SK-N-SH treated with all-trans-retinoic acid at 6 μM for 48 hours (cell line): Measurements from ENCODE around the gene SIK3.

Experiments used
- ATAC-seq: fragments of 200-7000 bp; cut with Tn5 transposase; 3 replicates; pipeline ENCODE4 v1.9.1; 2020; ENCODE audit warnings: mild to moderate bottlenecking, moderate library complexity
- BACH2 ChIP-seq: fragments of 250-450 bp; sonication (Bioruptor Pico); IDR thresholded peaks from 2 replicates; pipeline ENCODE4 v1.9.0; 2021; ENCODE audit warnings: mild to moderate bottlenecking, borderline replicate concordance
- CREB5 ChIP-seq: fragments of 250-450 bp; sonication (Bioruptor Pico); IDR thresholded peaks from 2 replicates; pipeline ENCODE4 v1.5.1; 2020; ENCODE audit warnings: low read depth, mild to moderate bottlenecking, moderate library complexity
- CSDC2 ChIP-seq: fragments of 250-450 bp; sonication (Bioruptor Pico); IDR thresholded peaks from 2 replicates; pipeline ENCODE4 v1.5.0; 2020; ENCODE audit warnings: mild to moderate bottlenecking, moderate library complexity
- CSRNP3 ChIP-seq: fragments of 250-450 bp; sonication (Bioruptor Pico); IDR thresholded peaks from 2 replicates; pipeline ENCODE4 v1.5.1; 2021; ENCODE audit warnings: mild to moderate bottlenecking, moderate library complexity
- ESRRG ChIP-seq: fragments of 250-450 bp; sonication (Bioruptor Pico); IDR thresholded peaks from 2 replicates; pipeline ENCODE4 v1.6.1; 2021; ENCODE audit warnings: mild to moderate bottlenecking
- GLIS3 ChIP-seq: fragments of 250-450 bp; sonication (Bioruptor Pico); IDR thresholded peaks from 2 replicates; pipeline ENCODE4 v1.5.0; 2020; ENCODE audit warnings: mild to moderate bottlenecking, moderate library complexity
- ISL1 ChIP-seq: fragments of 250-450 bp; sonication (Bioruptor Pico); IDR thresholded peaks from 2 replicates; pipeline ENCODE4 v2.1.2; 2022; ENCODE audit warnings: mild to moderate bottlenecking, moderate library complexity
- PATZ1 ChIP-seq: fragments of 250-450 bp; sonication (Bioruptor Pico); IDR thresholded peaks from 2 replicates; pipeline ENCODE4 v1.8.0; 2020; ENCODE audit warnings: mild to moderate bottlenecking, moderate library complexity, borderline replicate concordance
- POU6F1 ChIP-seq: fragments of 250-450 bp; sonication (Bioruptor Pico); IDR thresholded peaks from 2 replicates; pipeline ENCODE4 v1.8.0; 2021; ENCODE audit warnings: low read depth, mild to moderate bottlenecking, moderate library complexity, borderline replicate concordance
- PPARA ChIP-seq: fragments of 250-450 bp; sonication (Bioruptor Pico); IDR thresholded peaks from 2 replicates; pipeline ENCODE4 v1.5.0; 2020; ENCODE audit warnings: mild to moderate bottlenecking, borderline replicate concordance
- RARB ChIP-seq: fragments of 250-450 bp; sonication (Bioruptor Pico); IDR thresholded peaks from 2 replicates; pipeline ENCODE4 v1.8.0; 2021; ENCODE audit warnings: mild to moderate bottlenecking, moderate library complexity
- SNAI2 ChIP-seq: fragments of 250-450 bp; sonication (Bioruptor Pico); IDR thresholded peaks from 2 replicates; pipeline ENCODE4 v1.5.0; 2020; ENCODE audit warnings: mild to moderate bottlenecking, moderate library complexity
- TCF4 ChIP-seq: fragments of 250-450 bp; sonication (Bioruptor Pico); IDR thresholded peaks from 2 replicates; pipeline ENCODE4 v1.8.0; 2021; ENCODE audit warnings: mild to moderate bottlenecking, moderate library complexity, borderline replicate concordance
- TSHZ2 ChIP-seq: fragments of 250-450 bp; sonication (Bioruptor Pico); IDR thresholded peaks from 2 replicates; pipeline ENCODE4 v1.5.0; 2020; ENCODE audit warnings: mild to moderate bottlenecking, moderate library complexity
- ZC3H10 ChIP-seq: fragments of 250-450 bp; sonication (Bioruptor Pico); IDR thresholded peaks from 2 replicates; pipeline ENCODE4 v1.5.1; 2021; ENCODE audit warnings: mild to moderate bottlenecking, moderate library complexity
- ZFP3 ChIP-seq: fragments of 250-450 bp; sonication (Bioruptor Pico); IDR thresholded peaks from 2 replicates; pipeline ENCODE4 v1.5.0; 2020; ENCODE audit warnings: mild to moderate bottlenecking, moderate library complexity
- ZFP30 ChIP-seq: fragments of 450-650 bp; formaldehyde crosslinking; IDR thresholded peaks from 2 replicates; pipeline ENCODE4 v1.5.0; 2022; ENCODE audit warnings: mild to moderate bottlenecking, moderate library complexity
- ZNF565 ChIP-seq: fragments of 450-650 bp; formaldehyde crosslinking; conservative IDR thresholded peaks from 2 replicates; pipeline ENCODE4 v1.5.0; 2020; ENCODE audit warnings: low read depth, mild to moderate bottlenecking, moderate library complexity
- ZNF70 ChIP-seq: fragments of 450-650 bp; formaldehyde crosslinking; IDR thresholded peaks from 2 replicates; pipeline ENCODE4 v1.5.0; 2020; ENCODE audit warnings: mild to moderate bottlenecking, moderate library complexity
- ZNF8 ChIP-seq: fragments of 450-650 bp; formaldehyde crosslinking; IDR thresholded peaks from 2 replicates; pipeline ENCODE4 v1.5.0; 2020; ENCODE audit warnings: mild to moderate bottlenecking, moderate library complexity

The SIK3 gene

GRCh38 chr11:116892374-116892773 is 205.9 kb downstream of the SIK3 start:
- TF ChIP-seq GLIS3 (CRISPR knock-in tag) (no peak), TCF4 (CRISPR knock-in tag) (no peak), SNAI2 (CRISPR knock-in tag) (no peak), BACH2 (CRISPR knock-in tag) (no peak), ZNF70 (no peak), ZFP3 (CRISPR knock-in tag) (no peak), ZFP30 (no peak)
- no peak for ATAC-seq

- no peak for ATAC-seq
- TF ChIP-seq CSDC2 (CRISPR knock-in tag) (no peak), CREB5 (CRISPR knock-in tag) (no peak), TSHZ2 (CRISPR knock-in tag) (no peak), RARB (CRISPR knock-in tag) (no peak), ISL1 (no peak), CSRNP3 (CRISPR knock-in tag) (no peak), POU6F1 (CRISPR knock-in tag) (no peak), ZNF565 (no peak), ESRRG (CRISPR knock-in tag) (no peak), BACH2 (CRISPR knock-in tag) (no peak), ZNF8 (CRISPR knock-in tag) (no peak), PATZ1 (CRISPR knock-in tag) (no peak), PPARA (CRISPR knock-in tag) (no peak), ZC3H10 (CRISPR knock-in tag) (no peak), GLIS3 (CRISPR knock-in tag) (no peak)
Observed at GRCh38 chr11:116891746-116892145, 206.5 kb downstream of the SIK3 start.

- TF ChIP-seq ZNF8 (CRISPR knock-in tag) (no peak), CREB5 (CRISPR knock-in tag) (no peak), ZFP30 (no peak)
Observed at GRCh38 chr11:116890607-116891006, 207.6 kb downstream of the SIK3 start.

More at GRCh38 chr11:116890607-116891006, 207.6 kb downstream of the SIK3 start:
- no peak for ATAC-seq
